SU-DHL-6 (cell line): ENCODE data around the gene ANKIB1.

Source experiments
- EZH2phosphoT487 ChIP-seq: fragments of 200-600 bp; sonication (generic), shearing (Covaris generic); conservative IDR thresholded peaks from 2 replicates; pipeline ENCODE4 v1.6.1; 2018; ENCODE audit warnings: mild to moderate bottlenecking, antibody characterized with exemption, low read length, moderate library complexity, mixed read lengths
- TF ChIP-seq, protein P1 (sequence below): fragments of 200-600 bp; sonication (generic); IDR thresholded peaks from one replicate; pipeline ENCODE4 v1.5.1; 2017; ENCODE audit warnings: antibody characterized with exemption, mild to moderate bottlenecking, low read length, moderate library complexity; ENCODE audit not compliant: insufficient read depth, poor library complexity, severe bottlenecking

DNA sequence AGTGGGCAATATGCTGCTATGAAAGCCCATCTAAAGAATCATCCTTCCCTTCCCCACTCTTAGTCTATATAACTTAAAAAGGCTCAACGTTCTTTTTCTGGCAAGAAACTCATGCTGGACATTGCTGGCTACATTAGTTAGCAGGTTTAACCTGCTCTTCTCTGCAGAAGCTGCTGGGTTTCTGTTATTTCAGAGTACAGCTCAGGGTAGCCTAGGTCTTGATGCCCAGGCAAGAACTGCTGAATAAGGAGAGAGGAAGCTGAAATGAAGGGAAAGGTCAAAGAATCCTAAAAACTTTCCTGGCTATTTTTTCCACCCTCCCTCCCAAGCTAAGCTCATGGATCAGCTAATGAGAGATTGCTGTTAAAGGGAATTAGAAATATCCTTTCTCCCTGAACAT lies 79.4 kb downstream of the ANKIB1 start:
- TF ChIP-seq, protein P1, sequence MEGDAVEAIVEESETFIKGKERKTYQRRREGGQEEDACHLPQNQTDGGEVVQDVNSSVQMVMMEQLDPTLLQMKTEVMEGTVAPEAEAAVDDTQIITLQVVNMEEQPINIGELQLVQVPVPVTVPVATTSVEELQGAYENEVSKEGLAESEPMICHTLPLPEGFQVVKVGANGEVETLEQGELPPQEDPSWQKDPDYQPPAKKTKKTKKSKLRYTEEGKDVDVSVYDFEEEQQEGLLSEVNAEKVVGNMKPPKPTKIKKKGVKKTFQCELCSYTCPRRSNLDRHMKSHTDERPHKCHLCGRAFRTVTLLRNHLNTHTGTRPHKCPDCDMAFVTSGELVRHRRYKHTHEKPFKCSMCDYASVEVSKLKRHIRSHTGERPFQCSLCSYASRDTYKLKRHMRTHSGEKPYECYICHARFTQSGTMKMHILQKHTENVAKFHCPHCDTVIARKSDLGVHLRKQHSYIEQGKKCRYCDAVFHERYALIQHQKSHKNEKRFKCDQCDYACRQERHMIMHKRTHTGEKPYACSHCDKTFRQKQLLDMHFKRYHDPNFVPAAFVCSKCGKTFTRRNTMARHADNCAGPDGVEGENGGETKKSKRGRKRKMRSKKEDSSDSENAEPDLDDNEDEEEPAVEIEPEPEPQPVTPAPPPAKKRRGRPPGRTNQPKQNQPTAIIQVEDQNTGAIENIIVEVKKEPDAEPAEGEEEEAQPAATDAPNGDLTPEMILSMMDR, result no peak
- TF ChIP-seq EZH2phosphoT487, result no peak
